Tibial nerve (tissue), 4 donors: ENCODE data around the gene AKIP1. TPM values are rescaled to one million over a fixed set of nuclear protein-coding genes. Genes with fewer than 3 reads are reported as not detected.

Source experiments
- DNase-seq, 2 donors: peaks; one replicate each; pipeline ENCODE4 v3.0.0-alpha.2; 2019; ENCODE audit warnings: low spot score in 2 of 2
- H3K27ac ChIP-seq, 4 donors: fragments of 200-600 bp; sonication (generic) in 3 of 4; one replicate each; pipeline ENCODE4 v1.5.1; 2017 to 2019; ENCODE audit warnings: mild to moderate bottlenecking in 1 of 4
- H3K27me3 ChIP-seq, 2 donors: fragments of 200-600 bp; sonication (generic) in 1 of 2; one replicate each; pipeline versions ENCODE4 v1.5.1 to v1.6.0; 2017 to 2019
- H3K36me3 ChIP-seq, 3 donors: fragments of 200-600 bp; sonication (generic); one replicate each; pipeline ENCODE4 v1.5.1; 2018 to 2019
- H3K4me1 ChIP-seq, 4 donors: fragments of 200-600 bp; sonication (generic) in 3 of 4; one replicate each; pipeline ENCODE4 v1.5.1; 2017 to 2019
- H3K4me3 ChIP-seq, 4 donors: fragments of 200-600 bp; sonication (generic) in 3 of 4; one replicate each; pipeline ENCODE4 v1.5.1; 2017 to 2019; ENCODE audit warnings: mild to moderate bottlenecking in 1 of 4, moderate library complexity in 1 of 4
- H3K9me3 ChIP-seq, 4 donors: fragments of 200-600 bp; sonication (generic) in 3 of 4; one replicate each; pipeline ENCODE4 v1.5.1; 2017 to 2019
- EP300 ChIP-seq, 2 donors: sonication (generic); formaldehyde crosslinking; IDR thresholded peaks; one replicate each; pipeline ENCODE4 v1.6.1; 2017; ENCODE audit warnings: antibody characterized with exemption in 2 of 2, mild to moderate bottlenecking in 1 of 2
- POLR2A ChIP-seq, 2 donors: fragments of 450-650 bp; IDR thresholded peaks; one replicate each; pipeline ENCODE4 v1.6.1; 2017; ENCODE audit warnings: antibody characterized with exemption in 2 of 2, mild to moderate bottlenecking in 2 of 2, moderate library complexity in 2 of 2
- WGBS, 2 donors: methylation state at CpG; one replicate each; pipeline ENCODE4 v1.1.5; 2018; 5-methylcytosine and 5-hydroxymethylcytosine counted together
- total RNA-seq, 4 donors: library from RNA; depleted of rRNA; stranded (reverse); fragments of >200 nt; gene quantifications; one replicate each; pipeline ENCODE4 v1.1.0, GENCODE V29; 2016
- TF ChIP-seq, protein P1 (sequence below), 5 experiments: fragments of 200-600 bp in 3 of 5; fragments of 450-650 bp in 2 of 5; sonication (generic) in 3 of 5; IDR thresholded peaks; one replicate each; pipeline ENCODE4 v1.5.1; 2016 to 2019; ENCODE audit warnings: antibody characterized with exemption in 5 of 5, mild to moderate bottlenecking in 3 of 5, moderate library complexity in 2 of 5

AKIP1 gene
- total RNA-seq, 4 donors from 2014 or later, result 17.7 to 31.4 (median 22.5) TPM

DNA sequence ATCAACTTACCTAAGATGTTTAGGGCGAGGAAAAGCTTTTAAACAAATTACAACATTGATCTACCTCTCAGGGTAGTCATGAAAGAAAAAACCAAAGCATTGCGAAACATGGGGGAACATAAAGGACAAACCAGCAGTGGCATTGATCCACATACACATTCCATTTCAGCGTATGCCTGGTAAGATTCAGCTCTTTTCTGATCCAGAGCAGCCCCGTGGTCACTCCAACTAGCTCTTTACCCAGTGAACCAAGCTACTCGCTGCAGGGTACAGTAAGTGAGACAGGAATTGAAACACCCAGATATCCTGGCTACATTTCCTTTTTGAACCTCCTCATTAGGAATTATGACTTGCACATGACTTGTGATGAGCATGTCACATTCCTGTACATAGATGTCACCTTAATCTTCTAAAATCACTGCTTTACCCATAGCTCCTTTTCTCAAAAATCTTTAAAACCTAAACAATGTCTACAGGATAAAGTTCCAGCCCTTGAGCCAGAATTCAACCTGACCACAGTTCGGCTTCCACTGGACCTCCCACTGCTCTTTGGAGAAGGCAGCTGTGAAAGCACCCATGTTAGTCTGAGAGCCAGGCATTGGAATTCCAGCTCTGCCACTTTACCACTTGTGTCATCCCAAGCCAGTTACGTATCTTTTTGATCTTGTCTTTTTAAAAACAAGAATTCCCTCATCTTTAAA, 42.9 kb upstream of the AKIP1 start:
- Histone ChIP-seq H3K36me3 (no peaks in the 10 kb centered on the region), H3K27ac (no peak overlapping the region), H3K27me3 (no peaks in the 10 kb centered on the region), H3K4me3 (no peak overlapping the region), H3K4me1 (peaks cover 0 to 50% (median 7%) of the 10 kb centered on the region in 4 donors), H3K9me3 (no peaks in the 10 kb centered on the region)
- no peak for DNase-seq
- TF ChIP-seq POLR2A (IDR thresholded peaks at IDR 0.05), result no peak
- no peak for TF ChIP-seq EP300 (IDR thresholded peaks at IDR 0.05)
- TF ChIP-seq, protein P1, sequence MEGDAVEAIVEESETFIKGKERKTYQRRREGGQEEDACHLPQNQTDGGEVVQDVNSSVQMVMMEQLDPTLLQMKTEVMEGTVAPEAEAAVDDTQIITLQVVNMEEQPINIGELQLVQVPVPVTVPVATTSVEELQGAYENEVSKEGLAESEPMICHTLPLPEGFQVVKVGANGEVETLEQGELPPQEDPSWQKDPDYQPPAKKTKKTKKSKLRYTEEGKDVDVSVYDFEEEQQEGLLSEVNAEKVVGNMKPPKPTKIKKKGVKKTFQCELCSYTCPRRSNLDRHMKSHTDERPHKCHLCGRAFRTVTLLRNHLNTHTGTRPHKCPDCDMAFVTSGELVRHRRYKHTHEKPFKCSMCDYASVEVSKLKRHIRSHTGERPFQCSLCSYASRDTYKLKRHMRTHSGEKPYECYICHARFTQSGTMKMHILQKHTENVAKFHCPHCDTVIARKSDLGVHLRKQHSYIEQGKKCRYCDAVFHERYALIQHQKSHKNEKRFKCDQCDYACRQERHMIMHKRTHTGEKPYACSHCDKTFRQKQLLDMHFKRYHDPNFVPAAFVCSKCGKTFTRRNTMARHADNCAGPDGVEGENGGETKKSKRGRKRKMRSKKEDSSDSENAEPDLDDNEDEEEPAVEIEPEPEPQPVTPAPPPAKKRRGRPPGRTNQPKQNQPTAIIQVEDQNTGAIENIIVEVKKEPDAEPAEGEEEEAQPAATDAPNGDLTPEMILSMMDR (IDR thresholded peaks at IDR 0.05), result no peak
- WGBS, 2 donors, result 69 to 76% methylated on average over 7 of the region's 7 CpGs

DNA sequence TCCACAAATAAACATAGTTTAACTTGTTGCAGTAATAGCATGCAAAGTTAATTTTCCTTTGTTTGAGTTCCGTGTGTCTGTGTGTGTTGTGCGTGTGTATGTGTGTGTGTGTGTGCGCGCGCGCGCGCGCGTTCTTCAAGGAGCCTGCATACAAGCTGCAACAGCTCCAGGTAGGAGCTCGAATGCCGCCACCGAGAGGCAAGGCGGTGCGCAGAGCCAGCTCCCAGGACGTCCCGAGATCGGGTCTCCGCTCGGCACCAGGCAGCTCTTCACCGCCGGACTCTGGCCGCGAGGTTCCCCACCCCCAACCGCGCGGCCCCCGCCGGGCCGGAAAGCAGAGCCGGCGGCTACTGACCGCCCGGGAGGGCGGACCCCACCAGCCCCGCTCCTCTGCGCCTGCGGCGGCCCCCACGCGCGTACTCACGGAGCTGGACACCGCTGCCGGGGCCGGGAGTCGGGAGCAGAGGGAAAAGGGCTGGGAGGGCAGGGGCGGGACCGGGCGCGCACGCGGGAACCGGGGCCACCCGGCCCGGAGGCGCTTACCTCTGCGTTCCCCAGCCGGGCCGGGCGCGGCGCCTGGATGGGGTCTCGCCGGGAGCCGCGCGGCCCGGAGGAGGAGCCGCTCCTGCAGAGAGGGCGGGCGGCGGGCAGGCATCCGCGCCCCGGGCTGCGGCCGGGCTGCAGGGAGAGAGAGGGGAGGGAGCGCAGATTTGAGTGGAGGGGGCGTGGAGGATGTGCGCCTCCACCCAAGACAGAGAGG, 40.4 kb upstream of the AKIP1 start:
- WGBS, 2 donors, result 0% methylated on average over 29 to 42 of the region's 81 CpGs
- TF ChIP-seq POLR2A (IDR thresholded peaks at IDR 0.05) (no peak), EP300 (IDR thresholded peaks at IDR 0.05) (no peak)
- TF ChIP-seq, protein P1 (IDR thresholded peaks at IDR 0.05), result no peak
- Histone ChIP-seq H3K4me3 (peak overlapping the region; percentile 55 to 96 (median 79)), H3K4me1 (peaks cover 0 to 43% (median 4%) of the 10 kb centered on the region in 4 donors), H3K27ac (peak overlapping the region; percentile 58 to 90 (median 82)), H3K27me3 (no peaks in the 10 kb centered on the region), H3K36me3 (no peaks in the 10 kb centered on the region), H3K9me3 (no peaks in the 10 kb centered on the region)
- DNase-seq, result peak; percentile 23 to 48

DNA sequence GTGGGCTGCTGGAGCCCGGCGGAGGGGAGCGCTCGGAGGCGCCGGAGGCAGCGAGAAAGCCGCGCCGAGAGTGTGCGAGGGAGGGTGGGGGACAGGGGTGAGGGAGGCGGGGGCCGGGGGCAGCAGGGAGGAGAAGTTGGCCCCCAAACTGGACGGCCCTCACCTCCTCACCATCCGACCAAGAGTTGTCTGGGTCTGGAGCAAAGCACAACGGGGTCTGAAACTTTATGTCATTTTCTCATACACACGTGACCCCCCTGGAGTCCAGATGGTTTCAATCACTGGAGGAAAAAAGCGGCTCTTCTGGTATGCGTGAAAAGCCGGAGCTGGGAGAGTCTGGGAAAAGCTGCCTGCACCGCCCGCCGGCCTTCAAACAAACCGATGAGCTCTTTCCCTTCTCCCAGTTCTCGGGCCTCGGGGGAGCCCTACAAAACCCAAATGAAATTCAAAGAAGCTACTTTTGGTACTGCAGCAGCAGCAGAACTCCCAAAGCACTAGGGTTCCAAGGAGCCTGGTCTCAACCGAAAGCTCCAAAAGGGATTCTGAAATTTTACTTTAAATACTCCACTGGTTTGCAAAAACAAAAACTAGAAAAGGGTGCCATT, 39.7 kb upstream of the AKIP1 start:
- TF ChIP-seq POLR2A (IDR thresholded peaks at IDR 0.05) (no peak), EP300 (IDR thresholded peaks at IDR 0.05) (peak in 1 of 2 donors; percentile 73)
- TF ChIP-seq, protein P1 (IDR thresholded peaks at IDR 0.05), result no peak
- Histone ChIP-seq H3K4me1 (peaks cover 0 to 41% (median 4%) of the 10 kb centered on the region in 4 donors), H3K9me3 (no peaks in the 10 kb centered on the region), H3K27me3 (no peaks in the 10 kb centered on the region), H3K36me3 (no peaks in the 10 kb centered on the region), H3K27ac (peak overlapping the region; percentile 58 to 90 (median 82)), H3K4me3 (peak overlapping the region; percentile 55 to 96 (median 79))
- peak; percentile 52 to 77 for DNase-seq
- 2% methylated on average over 23 to 27 of the region's 27 CpGs for WGBS, 2 donors

DNA sequence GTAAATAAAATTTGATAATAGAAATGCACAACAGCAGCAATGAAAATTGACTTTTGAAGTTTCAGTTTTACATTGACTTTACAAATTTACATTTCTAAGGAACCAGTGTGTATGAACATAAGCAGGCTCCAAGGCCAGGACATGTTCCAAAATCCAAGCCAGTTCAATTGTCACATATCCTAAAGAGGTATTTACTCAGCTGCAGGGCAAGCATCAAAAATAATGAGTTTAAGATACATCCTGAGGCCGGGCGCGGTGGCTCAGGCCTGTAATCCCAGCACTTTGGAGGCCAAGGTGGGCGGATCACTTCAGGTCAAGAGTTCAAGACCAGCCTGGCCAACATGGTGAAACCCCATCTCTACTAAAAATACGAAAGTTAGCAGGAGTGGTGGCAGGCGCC, 39.0 kb upstream of the AKIP1 start:
- Histone ChIP-seq H3K27me3 (no peaks in the 10 kb centered on the region), H3K4me1 (peaks cover 0 to 38% (median 4%) of the 10 kb centered on the region in 4 donors), H3K27ac (peak overlapping the region in 3 of 4 donors; percentile 76 to 90 (median 88)), H3K9me3 (no peaks in the 10 kb centered on the region), H3K4me3 (no peak overlapping the region), H3K36me3 (no peaks in the 10 kb centered on the region)
- no peak for DNase-seq
- 64 to 65% methylated on average over 6 of the region's 6 CpGs for WGBS, 2 donors
- TF ChIP-seq, protein P1 (IDR thresholded peaks at IDR 0.05), result no peak
- TF ChIP-seq POLR2A (IDR thresholded peaks at IDR 0.05) (no peak), EP300 (IDR thresholded peaks at IDR 0.05) (no peak)
